ENCODE data around the gene B3GALT4. TPM values are rescaled to one million over a fixed set of nuclear protein-coding genes. Genes with fewer than 3 reads are reported as not detected.

The B3GALT4 gene
- total RNA-seq = 4.4 and 5.6 TPM in 2 replicates

- intact Hi-C loops (cut with micrococcal nuclease) = loop anchor here (1.0 to 10.0 kb wide), 6 partner anchors 12 to 1302 kb away; partner anchors contain the start of genes DXO, PFDN6, TAPBP and WDR46
- Mint-ChIP-seq H3K36me3 (ENCODE audit: low read depth) (peaks cover 54% of the 10 kb centered on the region), H3K4me3 (peak within 1 kb of the TSS; percentile 97), H3K9me3 (no peaks in the 10 kb centered on the region), H3K27me3 (ENCODE audit: insufficient read depth) (no peaks in the 10 kb centered on the region), H3K4me1 (ENCODE audit: low read depth) (peaks cover 56% of the 10 kb centered on the region), H3K27ac (peak within 1 kb of the TSS; percentile 91)
- DNase-seq (ENCODE audit: low spot score) = peak; percentile 75
Measured at GRCh38 chr6:33276864-33277662, at the start of gene B3GALT4. Gene B3GALT4 (plus strand): TSS chr6:33277123. CDS start chr6:33277420, 297 bp downstream.

DNA sequence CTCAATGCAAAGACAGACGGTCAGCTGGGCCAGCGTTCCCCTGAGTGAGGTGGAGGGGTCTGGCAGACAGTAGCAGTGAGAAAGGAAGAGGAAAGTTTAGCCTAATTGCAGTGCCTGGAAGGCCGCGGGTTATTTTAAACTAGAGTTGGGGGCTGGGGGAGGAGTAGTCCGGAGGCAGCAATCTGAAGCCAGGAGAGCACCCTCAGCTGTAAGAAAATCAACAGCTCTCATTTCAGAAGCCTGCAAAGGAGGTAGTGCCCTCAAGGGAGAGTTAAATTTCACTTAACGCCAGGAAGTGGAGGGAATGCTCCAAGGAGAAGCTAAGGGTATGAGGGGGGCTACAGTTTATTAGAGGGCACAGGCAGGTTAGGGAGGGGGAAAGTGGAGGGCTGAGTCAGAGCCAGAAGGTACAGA lies 41.7 kb upstream of the B3GALT4 start:
- Mint-ChIP-seq H3K27ac (no peak overlapping the region), H3K4me1 (ENCODE audit: low read depth) (no peaks in the 10 kb centered on the region), H3K4me3 (no peak overlapping the region), H3K9me3 (no peaks in the 10 kb centered on the region), H3K36me3 (ENCODE audit: low read depth) (no peaks in the 10 kb centered on the region), H3K27me3 (ENCODE audit: insufficient read depth) (peaks cover 25% of the 10 kb centered on the region)
- no peak for DNase-seq (ENCODE audit: low spot score)
- intact Hi-C loops (cut with micrococcal nuclease) = no loop called here

DNA sequence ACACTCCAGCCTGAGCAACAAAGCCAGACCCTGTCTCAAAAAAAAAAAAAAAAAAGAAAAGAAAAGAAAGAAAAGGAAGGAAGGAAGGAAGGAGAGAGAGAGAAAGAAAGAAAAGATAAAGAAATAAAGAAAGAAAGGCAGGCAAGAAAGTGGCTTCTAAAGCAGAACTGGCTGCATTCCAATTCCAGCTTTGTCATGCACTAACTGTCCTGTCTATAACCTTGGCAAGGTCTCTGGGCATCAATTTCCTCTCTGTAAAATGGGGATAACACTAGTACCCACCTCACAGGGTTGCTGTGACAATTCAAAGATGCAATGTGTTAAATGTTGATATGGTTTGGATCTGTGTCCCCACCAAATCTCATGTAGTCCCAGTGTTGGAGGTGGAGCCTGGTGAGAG lies 40.6 kb upstream of the B3GALT4 start:
- Mint-ChIP-seq H3K27me3 (ENCODE audit: insufficient read depth) (peaks cover 25% of the 10 kb centered on the region), H3K27ac (no peak overlapping the region), H3K36me3 (ENCODE audit: low read depth) (no peaks in the 10 kb centered on the region), H3K9me3 (no peaks in the 10 kb centered on the region), H3K4me1 (ENCODE audit: low read depth) (no peaks in the 10 kb centered on the region), H3K4me3 (no peak overlapping the region)
- intact Hi-C loops (cut with micrococcal nuclease) = no loop called here
- no peak for DNase-seq (ENCODE audit: low spot score)

GRCh38 chr6:33236852-33237251 lies 40.1 kb upstream of the B3GALT4 start:
- Mint-ChIP-seq H3K9me3 (no peaks in the 10 kb centered on the region), H3K36me3 (ENCODE audit: low read depth) (no peaks in the 10 kb centered on the region), H3K27ac (no peak overlapping the region), H3K4me3 (no peak overlapping the region), H3K4me1 (ENCODE audit: low read depth) (peaks cover 3% of the 10 kb centered on the region), H3K27me3 (ENCODE audit: insufficient read depth) (peaks cover 26% of the 10 kb centered on the region)
- no peak for DNase-seq (ENCODE audit: low spot score)
- intact Hi-C loops (cut with micrococcal nuclease) = no loop called here

DNA sequence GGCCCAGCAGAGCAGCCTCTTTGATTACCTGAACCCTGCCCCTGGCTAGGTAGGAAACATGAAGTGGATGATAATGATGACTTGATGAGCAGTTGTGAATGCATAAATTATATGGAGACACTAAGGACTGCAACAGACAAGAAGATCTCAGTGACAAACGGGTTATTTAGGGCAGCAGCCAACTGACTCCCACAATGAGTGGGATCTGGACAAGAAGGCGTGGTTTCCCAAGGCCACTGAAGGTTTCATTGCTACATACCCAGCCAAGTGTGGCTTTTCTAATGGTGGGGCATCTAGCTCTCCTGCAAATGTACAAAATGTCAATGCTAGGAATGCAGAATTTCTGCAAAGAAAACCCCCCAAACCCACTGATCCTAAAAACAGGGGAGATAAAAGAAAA lies 39.2 kb upstream of the B3GALT4 start:
- intact Hi-C loops (cut with micrococcal nuclease) = no loop called here
- Mint-ChIP-seq H3K27me3 (ENCODE audit: insufficient read depth) (peaks cover 25% of the 10 kb centered on the region), H3K9me3 (no peaks in the 10 kb centered on the region), H3K36me3 (ENCODE audit: low read depth) (peaks cover 1% of the 10 kb centered on the region), H3K4me1 (ENCODE audit: low read depth) (peaks cover 10% of the 10 kb centered on the region), H3K27ac (no peak overlapping the region), H3K4me3 (no peak overlapping the region)
- no peak for DNase-seq (ENCODE audit: low spot score)

- intact Hi-C loops (cut with micrococcal nuclease) = no loop called here
- Mint-ChIP-seq H3K4me3 (no peak overlapping the region), H3K27ac (peak overlapping the region; percentile 36)
Measured at GRCh38 chr6:33241968-33242367, 35.0 kb upstream of the B3GALT4 start.

GRCh38 chr6:33243476-33243875 lies 33.4 kb upstream of the B3GALT4 start:
- Mint-ChIP-seq H3K27me3 (ENCODE audit: insufficient read depth) (peaks cover 15% of the 10 kb centered on the region), H3K36me3 (ENCODE audit: low read depth) (peaks cover 1% of the 10 kb centered on the region), H3K4me1 (ENCODE audit: low read depth) (peaks cover 17% of the 10 kb centered on the region), H3K27ac (no peak overlapping the region), H3K9me3 (no peaks in the 10 kb centered on the region), H3K4me3 (no peak overlapping the region)
- intact Hi-C loops (cut with micrococcal nuclease) = no loop called here
- DNase-seq (ENCODE audit: low spot score) = no peak

More at GRCh38 chr6:33241968-33242367, 35.0 kb upstream of the B3GALT4 start:
- peaks cover 15% of the 10 kb centered on the region for H3K27me3 Mint-ChIP-seq (ENCODE audit: insufficient read depth)
- H3K36me3 Mint-ChIP-seq (ENCODE audit: low read depth) = peaks cover 1% of the 10 kb centered on the region
- H3K4me1 Mint-ChIP-seq (ENCODE audit: low read depth) = peaks cover 10% of the 10 kb centered on the region
- H3K9me3 Mint-ChIP-seq = no peaks in the 10 kb centered on the region
- no peak for DNase-seq (ENCODE audit: low spot score)

DNA sequence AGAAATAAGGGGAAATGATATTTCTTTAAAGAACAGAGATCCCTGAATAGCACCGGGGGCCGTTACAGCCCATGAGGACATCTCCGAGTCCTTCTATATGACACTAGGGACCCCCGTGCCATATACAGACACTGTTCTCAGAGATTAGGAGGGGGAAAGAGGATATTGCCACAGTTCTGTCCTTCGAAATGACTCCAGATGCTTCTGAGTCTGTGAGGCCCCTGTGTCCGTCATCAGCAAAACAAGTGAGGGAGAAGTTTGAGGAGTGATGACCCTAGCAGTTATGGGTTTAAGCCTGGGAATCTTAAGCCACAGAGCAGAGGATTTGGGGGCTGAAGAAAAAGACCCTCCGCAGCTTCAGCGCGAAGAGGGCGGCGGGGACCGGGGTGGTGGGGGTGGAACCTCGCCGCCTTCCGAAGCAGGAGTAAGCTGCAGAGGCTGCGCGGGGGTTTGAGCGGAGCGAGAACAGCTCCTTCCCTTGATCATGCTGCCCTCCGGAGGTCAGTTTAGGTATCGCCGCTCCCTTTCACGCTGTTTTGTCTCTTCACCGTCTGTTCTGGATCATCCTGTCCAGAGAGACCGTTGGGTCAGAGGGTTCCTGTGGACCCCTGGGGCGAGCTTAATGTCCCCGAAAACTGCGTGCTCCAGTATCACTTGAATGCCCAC lies 28.8 kb upstream of the B3GALT4 start:
- Mint-ChIP-seq H3K27me3 (ENCODE audit: insufficient read depth) (peaks cover 5% of the 10 kb centered on the region), H3K27ac (peak overlapping the region; percentile 84), H3K9me3 (no peaks in the 10 kb centered on the region), H3K36me3 (ENCODE audit: low read depth) (peaks cover 20% of the 10 kb centered on the region), H3K4me3 (peak overlapping the region; percentile 91), H3K4me1 (ENCODE audit: low read depth) (peaks cover 44% of the 10 kb centered on the region)
- intact Hi-C loops (cut with micrococcal nuclease) = loop anchor here (1.0 to 2.0 kb wide), 7 partner anchors 65 to 353 kb away; no protein-coding TSS in a partner anchor
- DNase-seq (ENCODE audit: low spot score) = peak; percentile 84

- no peak for DNase-seq (ENCODE audit: low spot score)
- intact Hi-C loops (cut with micrococcal nuclease) = loop anchor here (1.0 to 2.0 kb wide), 7 partner anchors 64 to 354 kb away; no protein-coding TSS in a partner anchor
- H3K4me3 Mint-ChIP-seq = peak overlapping the region; percentile 91
Measured at GRCh38 chr6:33248643-33248931, 28.3 kb upstream of the B3GALT4 start.

DNA sequence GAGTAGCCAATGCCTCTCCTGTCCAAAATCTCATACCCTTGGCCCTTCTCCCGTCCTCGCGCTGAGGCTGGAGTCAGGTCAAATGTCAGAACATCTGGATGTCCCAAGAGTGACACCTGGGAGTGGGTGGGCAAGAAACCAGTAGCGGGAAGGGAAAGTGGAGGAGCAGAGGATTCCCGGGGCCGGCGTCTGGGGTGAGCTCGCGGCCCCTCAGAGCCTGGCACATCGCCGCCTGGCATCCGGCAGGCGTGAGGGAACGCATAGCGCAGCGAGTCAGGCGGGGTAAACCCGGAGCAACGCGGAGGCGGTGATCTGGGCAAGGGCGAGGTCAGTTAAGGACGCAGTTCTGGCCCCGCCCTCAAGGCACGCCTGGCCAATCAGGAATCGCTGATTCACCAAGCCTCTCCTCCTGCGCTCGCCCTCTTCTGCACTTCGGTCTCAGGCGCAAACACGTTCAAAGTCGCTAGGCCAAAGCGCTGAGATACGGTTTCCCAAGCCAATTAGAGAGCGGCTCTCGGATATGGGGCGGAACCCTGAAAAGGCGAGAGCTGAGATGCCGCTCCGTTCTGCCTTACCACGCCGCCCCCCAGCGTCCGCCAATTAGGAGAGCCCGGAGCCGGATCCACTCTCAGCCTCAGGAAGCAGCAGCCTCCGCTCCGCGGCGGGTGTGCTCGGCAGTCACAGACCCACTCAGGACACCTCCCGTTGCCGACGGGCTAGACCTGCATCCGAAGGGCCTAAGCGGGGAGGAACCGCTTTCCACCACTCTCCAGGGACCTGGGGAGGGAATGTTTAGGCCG lies 27.8 kb upstream of the B3GALT4 start:
- H3K27ac Mint-ChIP-seq = peak overlapping the region; percentile 84
- H3K36me3 Mint-ChIP-seq (ENCODE audit: low read depth) = peaks cover 20% of the 10 kb centered on the region
- H3K4me3 Mint-ChIP-seq = peak overlapping the region; percentile 91
- H3K4me1 Mint-ChIP-seq (ENCODE audit: low read depth) = peaks cover 44% of the 10 kb centered on the region
- DNase-seq (ENCODE audit: low spot score) = peak; percentile 95
- H3K9me3 Mint-ChIP-seq = no peaks in the 10 kb centered on the region
- intact Hi-C loops (cut with micrococcal nuclease) = loop anchor here (1.0 to 2.0 kb wide), 19 partner anchors 22 to 1119 kb away; partner anchors contain the start of genes B3GALT4, FKBPL, HLA-DPB1 and KIFC1
- peaks cover 4% of the 10 kb centered on the region for H3K27me3 Mint-ChIP-seq (ENCODE audit: insufficient read depth)

More at GRCh38 chr6:33248643-33248931, 28.3 kb upstream of the B3GALT4 start:
- H3K4me1 Mint-ChIP-seq (ENCODE audit: low read depth) = peaks cover 44% of the 10 kb centered on the region
- peaks cover 20% of the 10 kb centered on the region for H3K36me3 Mint-ChIP-seq (ENCODE audit: low read depth)
- peak overlapping the region; percentile 84 for H3K27ac Mint-ChIP-seq
- H3K27me3 Mint-ChIP-seq (ENCODE audit: insufficient read depth) = peaks cover 5% of the 10 kb centered on the region
- H3K9me3 Mint-ChIP-seq = no peaks in the 10 kb centered on the region

GRCh38 chr6:33249732-33250630 lies 26.9 kb upstream of the B3GALT4 start:
- Mint-ChIP-seq H3K36me3 (ENCODE audit: low read depth) (peaks cover 20% of the 10 kb centered on the region), H3K4me1 (ENCODE audit: low read depth) (peaks cover 44% of the 10 kb centered on the region), H3K9me3 (no peaks in the 10 kb centered on the region), H3K4me3 (peak overlapping the region; percentile 91), H3K27me3 (ENCODE audit: insufficient read depth) (peaks cover 4% of the 10 kb centered on the region), H3K27ac (peak overlapping the region; percentile 84)
- no peak for DNase-seq (ENCODE audit: low spot score)
- intact Hi-C loops (cut with micrococcal nuclease) = loop anchor here (1.0 to 2.0 kb wide), 15 partner anchors 21 to 1120 kb away; partner anchors contain the start of genes B3GALT4, FKBPL, HLA-DPB1 and KIFC1

- no peaks in the 10 kb centered on the region for H3K9me3 Mint-ChIP-seq
- peak overlapping the region; percentile 84 for H3K27ac Mint-ChIP-seq
- H3K36me3 Mint-ChIP-seq (ENCODE audit: low read depth) = peaks cover 20% of the 10 kb centered on the region
- peaks cover 4% of the 10 kb centered on the region for H3K27me3 Mint-ChIP-seq (ENCODE audit: insufficient read depth)
- H3K4me1 Mint-ChIP-seq (ENCODE audit: low read depth) = peaks cover 44% of the 10 kb centered on the region
- intact Hi-C loops (cut with micrococcal nuclease) = no loop called here
- peak overlapping the region; percentile 91 for H3K4me3 Mint-ChIP-seq
- no peak for DNase-seq (ENCODE audit: low spot score)
Measured at GRCh38 chr6:33250731-33251130, 26.2 kb upstream of the B3GALT4 start.
